Neural cell (in vitro differentiated cells): ENCODE results near the gene AP3B1. TPM values are rescaled to one million over a fixed set of nuclear protein-coding genes. Genes with fewer than 3 reads are reported as not detected.

ENCODE experiments used
- H2AFZ ChIP-seq: fragments of 200-600, 300-800 bp; sonication (generic), shearing (Covaris generic); 2 replicates; pipeline ENCODE4 v1.6.0; 2014; ENCODE audit warnings: low read depth, mild to moderate bottlenecking, antibody characterized with exemption, low read length, moderate library complexity
- H3F3A ChIP-seq: fragments of 200-600 bp; shearing (Covaris generic); 2 replicates; pipeline ENCODE4 v1.6.1; 2016; ENCODE audit warnings: mild to moderate bottlenecking, moderate library complexity, mixed read lengths, antibody characterized with exemption, low read length; ENCODE audit not compliant: insufficient read depth, poor library complexity, severe bottlenecking
- H3K27ac ChIP-seq: fragments of 200-600, 300-800 bp; sonication (generic), shearing (Covaris generic); 2 replicates; pipeline ENCODE4 v1.5.1; 2014; ENCODE audit warnings: mild to moderate bottlenecking, low read length, moderate library complexity
- H3K27me3 ChIP-seq: fragments of 300-800, 200-600 bp; sonication (generic), shearing (Covaris generic); 2 replicates; pipeline ENCODE4 v1.6.0; 2014; ENCODE audit warnings: mild to moderate bottlenecking, low read depth, low read length, moderate library complexity; ENCODE audit not compliant: insufficient read depth
- H3K36me3 ChIP-seq: fragments of 300-800, 200-600 bp; sonication (generic), shearing (Covaris generic); 2 replicates; pipeline ENCODE4 v1.5.1; 2014; ENCODE audit warnings: mild to moderate bottlenecking, antibody characterized with exemption, low read length, moderate library complexity; ENCODE audit not compliant: insufficient read depth
- H3K4me2 ChIP-seq: fragments of 300-800, 200-600 bp; sonication (generic), shearing (Covaris generic); 2 replicates; pipeline ENCODE4 v1.6.0; 2014; ENCODE audit warnings: mild to moderate bottlenecking, low read length
- H3K4me3 ChIP-seq: fragments of 300-800, 200-600 bp; sonication (generic), shearing (Covaris generic); 2 replicates; pipeline ENCODE4 v1.5.1; 2014; ENCODE audit warnings: mild to moderate bottlenecking, low read length, moderate library complexity
- H3K79me2 ChIP-seq: fragments of 200-600 bp; shearing (Covaris generic); replicated peaks from 2 replicates; pipeline ENCODE4 v1.6.0; 2014; ENCODE audit warnings: mild to moderate bottlenecking, low read length, moderate library complexity; ENCODE audit not compliant: insufficient read depth
- H3K9ac ChIP-seq: fragments of 300-800, 200-600 bp; sonication (generic), shearing (Covaris generic); 2 replicates; pipeline ENCODE4 v1.6.1; 2016; ENCODE audit warnings: mild to moderate bottlenecking, low read length, mixed read lengths
- H3K9me2 ChIP-seq: fragments of 200-600 bp; shearing (Covaris generic); 2 replicates; pipeline ENCODE4 v1.6.1; 2016; ENCODE audit warnings: mild to moderate bottlenecking, low read length, mixed read lengths; ENCODE audit not compliant: insufficient read depth
- H3K9me3 ChIP-seq: fragments of 200-600, 300-800 bp; sonication (generic), shearing (Covaris generic); 2 replicates; pipeline ENCODE4 v1.6.1; 2016; ENCODE audit warnings: mild to moderate bottlenecking, mixed run types, low read length, moderate library complexity, mixed read lengths
- H4K20me1 ChIP-seq: fragments of 200-600 bp; shearing (Covaris generic); 2 replicates; pipeline ENCODE4 v1.6.1; 2016; ENCODE audit warnings: mild to moderate bottlenecking, mixed run types; ENCODE audit not compliant: insufficient read depth
- EP300 ChIP-seq: fragments of 450-650 bp; conservative IDR thresholded peaks from 2 replicates; pipeline ENCODE4 v1.6.1; 2014; ENCODE audit warnings: antibody characterized with exemption, mild to moderate bottlenecking, moderate library complexity; ENCODE audit not compliant: poor library complexity, severe bottlenecking
- EZH2 ChIP-seq: fragments of 200-600, 300-800 bp; shearing (Covaris generic), sonication (generic); IDR thresholded peaks from 2 replicates; pipeline ENCODE4 v1.6.1; 2014; ENCODE audit warnings: antibody characterized with exemption, low read length, borderline replicate concordance, mild to moderate bottlenecking; ENCODE audit not compliant: insufficient read depth, poor library complexity, severe bottlenecking
- MXI1 ChIP-seq: fragments of 450-650 bp; conservative IDR thresholded peaks from 2 replicates; pipeline ENCODE4 v1.6.1; 2014; ENCODE audit warnings: antibody characterized with exemption, mild to moderate bottlenecking; ENCODE audit not compliant: poor library complexity, severe bottlenecking
- POLR2AphosphoS5 ChIP-seq: IDR thresholded peaks from 2 replicates; pipeline ENCODE4 v1.6.1; 2012
- RAD21 ChIP-seq: fragments of 450-650 bp; conservative IDR thresholded peaks from 2 replicates; pipeline ENCODE4 v1.6.1; 2014; ENCODE audit warnings: antibody characterized with exemption, mild to moderate bottlenecking, moderate library complexity
- SMC3 ChIP-seq: fragments of 450-650 bp; conservative IDR thresholded peaks from 2 replicates; pipeline ENCODE4 v1.6.1; 2014; ENCODE audit warnings: antibody characterized with exemption, mild to moderate bottlenecking, moderate library complexity; ENCODE audit not compliant: poor library complexity
- TAF1 ChIP-seq: IDR thresholded peaks from 2 replicates; pipeline ENCODE4 v1.6.1; 2012; ENCODE audit warnings: low read depth
- polyA plus RNA-seq: library from polyadenylated mRNA; depleted of rRNA; stranded (reverse); fragments of >200 nt; gene quantifications from 2 replicates; pipeline ENCODE4 v1.2.3, GENCODE V29; 2014
- TF ChIP-seq, protein P1 (sequence below): fragments of 450-650 bp; IDR thresholded peaks from 2 replicates; pipeline ENCODE4 v1.5.1; 2014; ENCODE audit warnings: antibody characterized with exemption, mild to moderate bottlenecking, moderate library complexity; ENCODE audit not compliant: poor library complexity, severe bottlenecking
- TF ChIP-seq, protein P2 (sequence below): IDR thresholded peaks from 2 replicates; pipeline ENCODE4 v1.6.1; 2012; ENCODE audit warnings: borderline replicate concordance

The AP3B1 gene
- polyA plus RNA-seq, 1 donor from 2014 or later: 8.5 TPM

DNA sequence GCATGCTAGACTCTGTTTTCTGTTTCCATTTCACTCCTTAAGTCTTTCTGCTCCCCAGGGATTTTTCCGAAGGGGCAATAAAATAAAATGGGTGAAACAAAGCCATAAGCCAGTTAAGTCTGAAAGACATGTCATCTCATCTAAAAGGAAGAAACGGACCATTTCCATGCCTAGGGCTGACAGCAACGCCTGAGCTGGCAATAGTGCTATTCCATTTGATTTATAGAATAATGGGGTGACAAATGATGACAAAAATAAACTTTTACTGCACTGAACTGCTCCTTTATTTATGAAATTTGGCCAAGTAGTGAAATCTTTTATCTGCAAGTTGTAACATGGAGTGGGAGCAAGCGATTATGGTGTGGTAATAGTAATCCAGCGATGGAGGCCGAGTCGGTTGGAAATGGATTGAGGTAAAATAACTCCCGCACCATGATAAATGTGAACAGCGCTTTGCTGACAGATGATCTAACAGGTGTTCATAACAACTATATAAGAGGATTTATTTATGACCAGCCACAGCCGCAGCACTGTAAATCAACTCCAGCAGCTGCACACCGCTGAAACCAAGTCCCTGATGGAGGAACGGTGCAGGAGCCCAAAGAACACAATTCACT lies 298.6 kb downstream of the AP3B1 start:
- Histone ChIP-seq H4K20me1 (no peaks in the 10 kb centered on the region), H3K4me3 (no peak overlapping the region), H2AFZ (no peak overlapping the region), H3K27me3 (no peaks in the 10 kb centered on the region), H3K9me3 (no peaks in the 10 kb centered on the region), H3K9me2 (no peaks in the 10 kb centered on the region), H3K27ac (no peak overlapping the region), H3K79me2 (no peaks in the 10 kb centered on the region), H3K9ac (no peak overlapping the region), H3F3A (no peaks in the 10 kb centered on the region), H3K4me2 (no peak overlapping the region), H3K36me3 (no peaks in the 10 kb centered on the region)
- TF ChIP-seq, protein P1, sequence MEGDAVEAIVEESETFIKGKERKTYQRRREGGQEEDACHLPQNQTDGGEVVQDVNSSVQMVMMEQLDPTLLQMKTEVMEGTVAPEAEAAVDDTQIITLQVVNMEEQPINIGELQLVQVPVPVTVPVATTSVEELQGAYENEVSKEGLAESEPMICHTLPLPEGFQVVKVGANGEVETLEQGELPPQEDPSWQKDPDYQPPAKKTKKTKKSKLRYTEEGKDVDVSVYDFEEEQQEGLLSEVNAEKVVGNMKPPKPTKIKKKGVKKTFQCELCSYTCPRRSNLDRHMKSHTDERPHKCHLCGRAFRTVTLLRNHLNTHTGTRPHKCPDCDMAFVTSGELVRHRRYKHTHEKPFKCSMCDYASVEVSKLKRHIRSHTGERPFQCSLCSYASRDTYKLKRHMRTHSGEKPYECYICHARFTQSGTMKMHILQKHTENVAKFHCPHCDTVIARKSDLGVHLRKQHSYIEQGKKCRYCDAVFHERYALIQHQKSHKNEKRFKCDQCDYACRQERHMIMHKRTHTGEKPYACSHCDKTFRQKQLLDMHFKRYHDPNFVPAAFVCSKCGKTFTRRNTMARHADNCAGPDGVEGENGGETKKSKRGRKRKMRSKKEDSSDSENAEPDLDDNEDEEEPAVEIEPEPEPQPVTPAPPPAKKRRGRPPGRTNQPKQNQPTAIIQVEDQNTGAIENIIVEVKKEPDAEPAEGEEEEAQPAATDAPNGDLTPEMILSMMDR: no peak
- no peak for TF ChIP-seq SMC3
- TF ChIP-seq EZH2: no peak
- no peak for TF ChIP-seq TAF1
- TF ChIP-seq RAD21: no peak
- no peak for TF ChIP-seq POLR2AphosphoS5
- no peak for TF ChIP-seq MXI1
- TF ChIP-seq, protein P2, sequence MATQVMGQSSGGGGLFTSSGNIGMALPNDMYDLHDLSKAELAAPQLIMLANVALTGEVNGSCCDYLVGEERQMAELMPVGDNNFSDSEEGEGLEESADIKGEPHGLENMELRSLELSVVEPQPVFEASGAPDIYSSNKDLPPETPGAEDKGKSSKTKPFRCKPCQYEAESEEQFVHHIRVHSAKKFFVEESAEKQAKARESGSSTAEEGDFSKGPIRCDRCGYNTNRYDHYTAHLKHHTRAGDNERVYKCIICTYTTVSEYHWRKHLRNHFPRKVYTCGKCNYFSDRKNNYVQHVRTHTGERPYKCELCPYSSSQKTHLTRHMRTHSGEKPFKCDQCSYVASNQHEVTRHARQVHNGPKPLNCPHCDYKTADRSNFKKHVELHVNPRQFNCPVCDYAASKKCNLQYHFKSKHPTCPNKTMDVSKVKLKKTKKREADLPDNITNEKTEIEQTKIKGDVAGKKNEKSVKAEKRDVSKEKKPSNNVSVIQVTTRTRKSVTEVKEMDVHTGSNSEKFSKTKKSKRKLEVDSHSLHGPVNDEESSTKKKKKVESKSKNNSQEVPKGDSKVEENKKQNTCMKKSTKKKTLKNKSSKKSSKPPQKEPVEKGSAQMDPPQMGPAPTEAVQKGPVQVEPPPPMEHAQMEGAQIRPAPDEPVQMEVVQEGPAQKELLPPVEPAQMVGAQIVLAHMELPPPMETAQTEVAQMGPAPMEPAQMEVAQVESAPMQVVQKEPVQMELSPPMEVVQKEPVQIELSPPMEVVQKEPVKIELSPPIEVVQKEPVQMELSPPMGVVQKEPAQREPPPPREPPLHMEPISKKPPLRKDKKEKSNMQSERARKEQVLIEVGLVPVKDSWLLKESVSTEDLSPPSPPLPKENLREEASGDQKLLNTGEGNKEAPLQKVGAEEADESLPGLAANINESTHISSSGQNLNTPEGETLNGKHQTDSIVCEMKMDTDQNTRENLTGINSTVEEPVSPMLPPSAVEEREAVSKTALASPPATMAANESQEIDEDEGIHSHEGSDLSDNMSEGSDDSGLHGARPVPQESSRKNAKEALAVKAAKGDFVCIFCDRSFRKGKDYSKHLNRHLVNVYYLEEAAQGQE: no peak
- TF ChIP-seq EP300: no peak

DNA sequence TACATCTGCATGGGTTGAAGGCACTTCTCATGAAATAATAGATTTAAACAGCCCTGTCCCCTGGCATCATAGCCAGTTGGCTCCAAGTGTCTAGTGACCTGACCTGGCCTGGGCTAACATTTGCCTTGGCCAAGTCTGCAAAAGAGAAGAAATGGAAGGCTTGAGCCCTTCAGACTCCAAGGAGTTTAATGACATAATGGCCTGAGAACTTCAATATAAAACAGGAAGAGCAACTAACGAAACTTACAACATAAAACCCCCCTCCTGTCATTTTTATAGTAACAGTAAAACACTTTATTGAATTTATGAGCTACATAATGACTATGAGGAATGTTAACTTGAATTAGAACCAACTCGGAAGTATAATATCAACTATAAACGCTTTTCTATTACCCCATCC lies 299.6 kb downstream of the AP3B1 start:
- TF ChIP-seq TAF1 (no peak), SMC3 (no peak), EP300 (no peak), MXI1 (no peak), POLR2AphosphoS5 (no peak), RAD21 (no peak), EZH2 (no peak)
- TF ChIP-seq, protein P1: no peak
- TF ChIP-seq, protein P2: no peak
- Histone ChIP-seq H4K20me1 (no peaks in the 10 kb centered on the region), H3K4me2 (no peak overlapping the region), H3K9me2 (no peaks in the 10 kb centered on the region), H3K27me3 (no peaks in the 10 kb centered on the region), H3F3A (no peaks in the 10 kb centered on the region), H3K9me3 (no peaks in the 10 kb centered on the region), H3K36me3 (no peaks in the 10 kb centered on the region), H3K27ac (no peak overlapping the region), H3K4me3 (no peak overlapping the region), H3K9ac (no peak overlapping the region), H2AFZ (no peak overlapping the region), H3K79me2 (no peaks in the 10 kb centered on the region)
